ENCODE data around the gene SELP. TPM values are rescaled to one million over a fixed set of nuclear protein-coding genes. Genes with fewer than 3 reads are reported as not detected.

Gene SELP
- total RNA-seq, 2 donors from 2014 or later, result 9.1 to 10.8 TPM

DNA sequence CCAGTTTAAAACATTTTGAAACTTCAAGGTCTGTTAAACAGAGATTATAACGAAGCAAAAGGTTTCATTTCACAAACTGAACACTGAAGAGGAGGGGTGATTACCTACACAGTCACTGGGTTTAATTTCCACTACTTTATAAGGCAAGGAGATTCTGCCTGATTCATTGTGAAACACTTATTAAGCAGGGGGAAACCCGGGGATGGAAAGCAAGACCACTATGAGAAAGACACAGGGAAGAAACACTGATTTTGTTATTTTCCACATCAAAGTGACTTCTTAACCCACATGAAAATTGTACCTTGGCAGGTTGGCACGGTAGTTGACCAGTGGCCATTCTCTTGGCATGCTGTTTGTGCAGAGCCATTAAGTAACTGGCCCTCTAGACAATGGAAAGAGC lies 35.5 kb downstream of the SELP start:
- TF ChIP-seq, protein P1, sequence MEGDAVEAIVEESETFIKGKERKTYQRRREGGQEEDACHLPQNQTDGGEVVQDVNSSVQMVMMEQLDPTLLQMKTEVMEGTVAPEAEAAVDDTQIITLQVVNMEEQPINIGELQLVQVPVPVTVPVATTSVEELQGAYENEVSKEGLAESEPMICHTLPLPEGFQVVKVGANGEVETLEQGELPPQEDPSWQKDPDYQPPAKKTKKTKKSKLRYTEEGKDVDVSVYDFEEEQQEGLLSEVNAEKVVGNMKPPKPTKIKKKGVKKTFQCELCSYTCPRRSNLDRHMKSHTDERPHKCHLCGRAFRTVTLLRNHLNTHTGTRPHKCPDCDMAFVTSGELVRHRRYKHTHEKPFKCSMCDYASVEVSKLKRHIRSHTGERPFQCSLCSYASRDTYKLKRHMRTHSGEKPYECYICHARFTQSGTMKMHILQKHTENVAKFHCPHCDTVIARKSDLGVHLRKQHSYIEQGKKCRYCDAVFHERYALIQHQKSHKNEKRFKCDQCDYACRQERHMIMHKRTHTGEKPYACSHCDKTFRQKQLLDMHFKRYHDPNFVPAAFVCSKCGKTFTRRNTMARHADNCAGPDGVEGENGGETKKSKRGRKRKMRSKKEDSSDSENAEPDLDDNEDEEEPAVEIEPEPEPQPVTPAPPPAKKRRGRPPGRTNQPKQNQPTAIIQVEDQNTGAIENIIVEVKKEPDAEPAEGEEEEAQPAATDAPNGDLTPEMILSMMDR (IDR thresholded peaks at IDR 0.05), result no peak
- TF ChIP-seq POLR2AphosphoS5 (IDR thresholded peaks at IDR 0.05) (no peak), POLR2A (IDR thresholded peaks at IDR 0.05) (no peak)
- peaks cover 4% of the 10 kb centered on the region for H3K27me3 ChIP-seq (replicated peaks; ENCODE audit: insufficient read depth)
- no peak for DNase-seq (ENCODE audit: low spot score)
- no peak overlapping the region for H3K27ac ChIP-seq
- H3K4me1 ChIP-seq (replicated peaks), result no peaks in the 10 kb centered on the region
- no peaks in the 10 kb centered on the region for H3K9me3 ChIP-seq
- WGBS, result 59% methylated on average over 3 of the region's 3 CpGs
- H3K4me3 ChIP-seq, result no peak overlapping the region
- intact Hi-C loops (cut with DNase I), result no loop called here
- H3K36me3 ChIP-seq, result no peaks in the 10 kb centered on the region

DNA sequence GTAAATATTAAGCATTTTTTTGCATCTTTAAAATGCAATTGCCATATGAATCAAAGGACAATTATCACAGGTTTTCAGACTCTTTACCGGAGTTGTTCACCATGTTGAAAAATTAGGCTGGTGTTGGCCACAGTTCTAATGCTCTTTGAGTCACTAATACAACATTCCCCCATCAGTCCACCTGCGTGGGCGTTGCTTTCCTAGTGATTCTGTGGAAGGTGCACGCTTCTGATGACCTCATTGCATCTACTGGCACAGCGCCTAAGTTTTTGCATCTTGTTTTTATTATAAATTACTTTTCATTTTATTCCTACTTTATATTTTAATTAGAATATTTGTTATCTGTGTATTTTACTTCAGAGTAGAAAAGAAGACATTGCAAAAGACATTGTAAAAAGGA lies 39.0 kb downstream of the SELP start:
- Histone ChIP-seq H3K4me3 (no peak overlapping the region), H3K27ac (no peak overlapping the region), H3K36me3 (no peaks in the 10 kb centered on the region), H3K4me1 (replicated peaks) (no peaks in the 10 kb centered on the region), H3K9me3 (no peaks in the 10 kb centered on the region), H3K27me3 (replicated peaks; ENCODE audit: insufficient read depth) (peaks cover 4% of the 10 kb centered on the region)
- DNase-seq (ENCODE audit: low spot score), result no peak
- intact Hi-C loops (cut with DNase I), result no loop called here
- no peak for TF ChIP-seq POLR2A (IDR thresholded peaks at IDR 0.05)
- TF ChIP-seq, protein P1 (IDR thresholded peaks at IDR 0.05), result no peak
- 88% methylated on average over 5 of the region's 5 CpGs for whole genome bisulfite sequencing

DNA sequence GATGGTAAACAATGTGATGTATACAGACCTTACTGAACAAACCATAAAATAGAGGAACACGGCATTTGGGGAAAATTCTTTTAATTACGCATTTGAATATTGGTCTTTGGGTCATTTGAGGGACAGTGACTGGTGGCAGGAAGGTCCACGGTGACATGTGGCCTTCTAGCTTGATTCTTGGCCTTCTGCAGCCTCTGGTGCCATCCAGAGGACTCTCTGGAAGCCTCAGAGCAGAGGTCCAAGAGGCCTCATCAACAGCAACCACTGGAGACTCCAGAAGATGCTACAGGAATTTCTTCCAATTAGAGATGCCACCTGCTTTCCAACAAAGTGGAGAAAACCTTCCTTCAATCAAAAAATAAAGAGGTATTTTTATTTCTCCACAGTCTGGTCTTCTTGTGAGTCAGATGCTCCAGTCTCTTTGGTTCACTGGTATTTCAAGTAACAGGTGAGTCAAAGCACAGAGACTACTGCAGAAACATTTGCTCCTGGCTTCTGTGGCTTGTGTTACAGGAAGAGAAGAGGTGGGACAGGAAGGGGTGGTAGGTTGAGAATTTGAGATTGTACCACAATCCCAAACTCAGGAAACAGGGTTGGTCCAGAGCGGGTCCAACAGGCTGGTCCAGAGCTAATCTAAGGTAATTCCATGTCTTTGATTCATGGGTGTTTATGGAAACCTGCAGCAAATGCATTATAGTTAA lies 41.0 kb downstream of the SELP start:
- Histone ChIP-seq H3K4me1 (replicated peaks) (no peaks in the 10 kb centered on the region), H3K36me3 (no peaks in the 10 kb centered on the region), H3K27ac (no peak overlapping the region), H3K9me3 (no peaks in the 10 kb centered on the region), H3K27me3 (replicated peaks; ENCODE audit: insufficient read depth) (peaks cover 4% of the 10 kb centered on the region), H3K4me3 (no peak overlapping the region)
- no peak for DNase-seq (ENCODE audit: low spot score)
- TF ChIP-seq POLR2A (IDR thresholded peaks at IDR 0.05) (no peak), POLR2AphosphoS5 (IDR thresholded peaks at IDR 0.05) (no peak)
- TF ChIP-seq, protein P1 (IDR thresholded peaks at IDR 0.05), result no peak
- intact Hi-C loops (cut with DNase I), result no loop called here
- 81% methylated on average over 4 of the region's 4 CpGs for WGBS

DNA sequence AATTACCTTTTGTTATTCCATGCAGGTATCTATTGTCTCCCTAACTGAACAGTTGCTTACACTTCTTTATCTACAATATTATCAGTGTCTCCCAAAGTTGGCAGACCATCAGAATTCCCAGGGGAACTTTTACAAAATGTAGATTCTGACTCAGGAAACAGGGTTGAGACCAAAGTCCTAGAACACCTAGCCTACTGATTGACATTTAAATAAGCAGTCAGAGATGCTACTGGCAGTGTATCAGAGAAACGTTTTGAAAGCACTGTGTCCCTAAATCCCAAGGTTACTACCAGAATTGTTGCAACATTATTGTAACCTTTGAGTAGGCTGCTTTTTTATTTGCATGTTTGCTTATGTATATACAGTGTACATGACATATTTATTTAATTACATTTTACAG lies 41.8 kb downstream of the SELP start:
- Histone ChIP-seq H3K9me3 (no peaks in the 10 kb centered on the region), H3K36me3 (no peaks in the 10 kb centered on the region), H3K27ac (no peak overlapping the region), H3K4me1 (replicated peaks) (no peaks in the 10 kb centered on the region), H3K27me3 (replicated peaks; ENCODE audit: insufficient read depth) (peaks cover 4% of the 10 kb centered on the region), H3K4me3 (no peak overlapping the region)
- TF ChIP-seq POLR2AphosphoS5 (IDR thresholded peaks at IDR 0.05) (no peak), POLR2A (IDR thresholded peaks at IDR 0.05) (no peak)
- TF ChIP-seq, protein P1 (IDR thresholded peaks at IDR 0.05), result no peak
- DNase-seq (ENCODE audit: low spot score), result no peak
- WGBS, result 18% methylated on average over 1 of the region's 1 CpG
- intact Hi-C loops (cut with DNase I), result no loop called here
